ENCODE measurements around the gene ECE1.

DNA sequence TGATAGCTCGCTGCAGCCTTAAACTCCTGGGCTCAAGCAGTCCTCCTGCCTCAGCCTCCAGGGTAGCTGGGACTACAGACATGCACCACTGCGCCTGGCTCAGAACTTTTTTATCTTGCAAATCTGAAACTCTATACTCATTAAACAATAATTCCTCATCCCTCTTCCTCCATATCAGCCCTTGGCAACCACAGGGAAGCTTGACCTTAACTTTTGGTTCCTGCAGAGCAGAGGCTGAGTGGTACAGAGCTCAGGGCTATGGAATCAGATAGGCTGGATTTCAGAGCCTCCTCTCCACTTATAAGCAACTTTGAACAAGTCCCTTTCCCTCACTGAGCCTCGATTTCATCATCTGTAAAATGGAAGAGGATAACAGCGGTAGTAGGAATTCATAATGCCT lies 47.4 kb downstream of the ECE1 start:
- TF ChIP-seq, protein P1, sequence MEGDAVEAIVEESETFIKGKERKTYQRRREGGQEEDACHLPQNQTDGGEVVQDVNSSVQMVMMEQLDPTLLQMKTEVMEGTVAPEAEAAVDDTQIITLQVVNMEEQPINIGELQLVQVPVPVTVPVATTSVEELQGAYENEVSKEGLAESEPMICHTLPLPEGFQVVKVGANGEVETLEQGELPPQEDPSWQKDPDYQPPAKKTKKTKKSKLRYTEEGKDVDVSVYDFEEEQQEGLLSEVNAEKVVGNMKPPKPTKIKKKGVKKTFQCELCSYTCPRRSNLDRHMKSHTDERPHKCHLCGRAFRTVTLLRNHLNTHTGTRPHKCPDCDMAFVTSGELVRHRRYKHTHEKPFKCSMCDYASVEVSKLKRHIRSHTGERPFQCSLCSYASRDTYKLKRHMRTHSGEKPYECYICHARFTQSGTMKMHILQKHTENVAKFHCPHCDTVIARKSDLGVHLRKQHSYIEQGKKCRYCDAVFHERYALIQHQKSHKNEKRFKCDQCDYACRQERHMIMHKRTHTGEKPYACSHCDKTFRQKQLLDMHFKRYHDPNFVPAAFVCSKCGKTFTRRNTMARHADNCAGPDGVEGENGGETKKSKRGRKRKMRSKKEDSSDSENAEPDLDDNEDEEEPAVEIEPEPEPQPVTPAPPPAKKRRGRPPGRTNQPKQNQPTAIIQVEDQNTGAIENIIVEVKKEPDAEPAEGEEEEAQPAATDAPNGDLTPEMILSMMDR (IDR thresholded peaks at IDR 0.05): no peak
- TF ChIP-seq POLR2A (IDR thresholded peaks at IDR 0.05): no peak
